Breast epithelium (tissue), 3 donors: ENCODE measurements around the gene GALNT16.

Source experiments
- CTCF ChIP-seq, 3 donors: fragments of 450-650 bp; IDR thresholded peaks; one replicate each; pipeline ENCODE4 v1.5.1; 2016 to 2017; ENCODE audit warnings: antibody characterized with exemption in 3 of 3, mild to moderate bottlenecking in 3 of 3, moderate library complexity in 3 of 3
- POLR2A ChIP-seq: fragments of 450-650 bp; IDR thresholded peaks from one replicate; pipeline ENCODE4 v1.6.1; 2016; ENCODE audit warnings: antibody characterized with exemption, mild to moderate bottlenecking, moderate library complexity
- POLR2AphosphoS5 ChIP-seq, 3 donors: sonication (generic); formaldehyde crosslinking; IDR thresholded peaks; one replicate each; pipeline ENCODE4 v1.6.1; 2017; ENCODE audit warnings: antibody characterized with exemption in 3 of 3

- no peak for TF ChIP-seq POLR2A
- no peak for TF ChIP-seq CTCF (IDR thresholded peaks at IDR 0.05)
- TF ChIP-seq POLR2AphosphoS5 (IDR thresholded peaks at IDR 0.05), result no peak
Measured at GRCh38 chr14:69325086-69325485, 65.1 kb downstream of the GALNT16 start.
